ENCODE measurements around the gene TMEM221. TPM values are rescaled to one million over a fixed set of nuclear protein-coding genes. Genes with fewer than 3 reads are reported as not detected.
A peak's percentile ranks its signal among the peaks of the same experiment; 100 is the strongest.

The TMEM221 gene
- total and polyA plus RNA-seq, 9 of the 15 experiments (the other 6 are each of a cell fraction or from before 2014, with no cell fraction given), result 0.06 to 0.35 TPM; not detected in 7

DNA sequence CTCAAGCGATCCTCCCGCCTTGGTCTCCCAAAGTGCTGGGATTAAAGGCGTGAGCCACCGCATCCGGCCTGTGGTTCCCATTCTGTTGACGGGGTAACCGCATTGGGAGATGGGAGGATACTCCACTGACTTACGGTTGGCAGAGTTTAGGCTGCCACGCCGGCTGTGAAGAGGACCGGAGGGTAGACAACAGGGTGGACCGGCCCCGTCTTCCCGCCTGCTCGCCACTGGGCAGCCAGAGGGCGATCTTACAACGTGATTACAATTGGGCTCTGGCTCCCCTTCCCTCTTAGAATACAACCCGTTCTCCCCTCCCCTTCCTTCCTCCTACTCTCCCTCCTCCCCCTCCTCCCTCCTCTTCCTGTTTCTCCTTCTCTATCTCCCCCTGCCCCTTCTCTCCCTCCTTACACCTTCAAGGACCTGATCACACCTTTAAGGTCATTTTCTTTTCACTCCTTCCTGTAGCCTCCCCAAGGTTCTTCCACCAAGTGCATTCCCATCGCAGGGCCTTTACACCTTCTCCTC, 53.5 kb downstream of the TMEM221 start (continued):
- TF ChIP-seq, protein P1, sequence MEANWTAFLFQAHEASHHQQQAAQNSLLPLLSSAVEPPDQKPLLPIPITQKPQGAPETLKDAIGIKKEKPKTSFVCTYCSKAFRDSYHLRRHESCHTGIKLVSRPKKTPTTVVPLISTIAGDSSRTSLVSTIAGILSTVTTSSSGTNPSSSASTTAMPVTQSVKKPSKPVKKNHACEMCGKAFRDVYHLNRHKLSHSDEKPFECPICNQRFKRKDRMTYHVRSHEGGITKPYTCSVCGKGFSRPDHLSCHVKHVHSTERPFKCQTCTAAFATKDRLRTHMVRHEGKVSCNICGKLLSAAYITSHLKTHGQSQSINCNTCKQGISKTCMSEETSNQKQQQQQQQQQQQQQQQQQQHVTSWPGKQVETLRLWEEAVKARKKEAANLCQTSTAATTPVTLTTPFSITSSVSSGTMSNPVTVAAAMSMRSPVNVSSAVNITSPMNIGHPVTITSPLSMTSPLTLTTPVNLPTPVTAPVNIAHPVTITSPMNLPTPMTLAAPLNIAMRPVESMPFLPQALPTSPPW (CRISPR knock-in tag; IDR thresholded peaks at IDR 0.05), result peak; percentile 84
- TF ChIP-seq, protein P2, sequence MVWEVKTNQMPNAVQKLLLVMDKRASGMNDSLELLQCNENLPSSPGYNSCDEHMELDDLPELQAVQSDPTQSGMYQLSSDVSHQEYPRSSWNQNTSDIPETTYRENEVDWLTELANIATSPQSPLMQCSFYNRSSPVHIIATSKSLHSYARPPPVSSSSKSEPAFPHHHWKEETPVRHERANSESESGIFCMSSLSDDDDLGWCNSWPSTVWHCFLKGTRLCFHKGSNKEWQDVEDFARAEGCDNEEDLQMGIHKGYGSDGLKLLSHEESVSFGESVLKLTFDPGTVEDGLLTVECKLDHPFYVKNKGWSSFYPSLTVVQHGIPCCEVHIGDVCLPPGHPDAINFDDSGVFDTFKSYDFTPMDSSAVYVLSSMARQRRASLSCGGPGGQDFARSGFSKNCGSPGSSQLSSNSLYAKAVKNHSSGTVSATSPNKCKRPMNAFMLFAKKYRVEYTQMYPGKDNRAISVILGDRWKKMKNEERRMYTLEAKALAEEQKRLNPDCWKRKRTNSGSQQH (CRISPR knock-in tag; IDR thresholded peaks at IDR 0.05), result peak; percentile 76; the same call in 1 of the 2 replicates
- TF ChIP-seq NR2C2 (CRISPR knock-in tag; IDR thresholded peaks at IDR 0.05) (0 out of 2 replicates have a peak, but pooled peaks have one; percentile 20), NR2C2 (tag; IDR thresholded peaks at IDR 0.05) (no peak), TAL1 (IDR thresholded peaks at IDR 0.05) (no peak), FOXP1 (CRISPR knock-in tag; IDR thresholded peaks at IDR 0.05) (peak; percentile 70; the same call in 1 of the 2 replicates), SRF (CRISPR knock-in tag; IDR thresholded peaks at IDR 0.05) (no peak), MYNN (IDR thresholded peaks at IDR 0.05) (peak; percentile 60), MYNN (CRISPR knock-in tag; IDR thresholded peaks at IDR 0.05) (no peak), CBX3 (IDR thresholded peaks at IDR 0.05; ENCODE audit: borderline replicate concordance in 1 of 2, low read length in 2 of 2) (peak in 1 of 2 experiments; percentile 82; a peak in 1 of 3 replicates), NFYB (IDR thresholded peaks at IDR 0.05; ENCODE audit: extremely low read depth, insufficient read length) (no peak), ZZZ3 (IDR thresholded peaks at IDR 0.05) (no peak), ATF1 (CRISPR knock-in tag; IDR thresholded peaks at IDR 0.05) (no peak), ATF1 (tag; IDR thresholded peaks at IDR 0.05) (peak; percentile 56), SMAD2 (IDR thresholded peaks at IDR 0.05; ENCODE audit: low read depth, low read length) (no peak)
- TF ChIP-seq, protein P3, sequence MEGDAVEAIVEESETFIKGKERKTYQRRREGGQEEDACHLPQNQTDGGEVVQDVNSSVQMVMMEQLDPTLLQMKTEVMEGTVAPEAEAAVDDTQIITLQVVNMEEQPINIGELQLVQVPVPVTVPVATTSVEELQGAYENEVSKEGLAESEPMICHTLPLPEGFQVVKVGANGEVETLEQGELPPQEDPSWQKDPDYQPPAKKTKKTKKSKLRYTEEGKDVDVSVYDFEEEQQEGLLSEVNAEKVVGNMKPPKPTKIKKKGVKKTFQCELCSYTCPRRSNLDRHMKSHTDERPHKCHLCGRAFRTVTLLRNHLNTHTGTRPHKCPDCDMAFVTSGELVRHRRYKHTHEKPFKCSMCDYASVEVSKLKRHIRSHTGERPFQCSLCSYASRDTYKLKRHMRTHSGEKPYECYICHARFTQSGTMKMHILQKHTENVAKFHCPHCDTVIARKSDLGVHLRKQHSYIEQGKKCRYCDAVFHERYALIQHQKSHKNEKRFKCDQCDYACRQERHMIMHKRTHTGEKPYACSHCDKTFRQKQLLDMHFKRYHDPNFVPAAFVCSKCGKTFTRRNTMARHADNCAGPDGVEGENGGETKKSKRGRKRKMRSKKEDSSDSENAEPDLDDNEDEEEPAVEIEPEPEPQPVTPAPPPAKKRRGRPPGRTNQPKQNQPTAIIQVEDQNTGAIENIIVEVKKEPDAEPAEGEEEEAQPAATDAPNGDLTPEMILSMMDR (IDR thresholded peaks at IDR 0.05 in 2 of 3, conservative IDR thresholded peaks at IDR 0.05 in 1 of 3; ENCODE audit: insufficient read depth in 2 of 3, low read depth in 1 of 3, low read length in 3 of 3), result peak; percentile 83 to 88 (median 85)
- TF ChIP-seq, protein P4, sequence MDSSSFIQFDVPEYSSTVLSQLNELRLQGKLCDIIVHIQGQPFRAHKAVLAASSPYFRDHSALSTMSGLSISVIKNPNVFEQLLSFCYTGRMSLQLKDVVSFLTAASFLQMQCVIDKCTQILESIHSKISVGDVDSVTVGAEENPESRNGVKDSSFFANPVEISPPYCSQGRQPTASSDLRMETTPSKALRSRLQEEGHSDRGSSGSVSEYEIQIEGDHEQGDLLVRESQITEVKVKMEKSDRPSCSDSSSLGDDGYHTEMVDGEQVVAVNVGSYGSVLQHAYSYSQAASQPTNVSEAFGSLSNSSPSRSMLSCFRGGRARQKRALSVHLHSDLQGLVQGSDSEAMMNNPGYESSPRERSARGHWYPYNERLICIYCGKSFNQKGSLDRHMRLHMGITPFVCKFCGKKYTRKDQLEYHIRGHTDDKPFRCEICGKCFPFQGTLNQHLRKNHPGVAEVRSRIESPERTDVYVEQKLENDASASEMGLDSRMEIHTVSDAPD (CRISPR knock-in tag; IDR thresholded peaks at IDR 0.05), result no peak
- TF ChIP-seq, protein P5, sequence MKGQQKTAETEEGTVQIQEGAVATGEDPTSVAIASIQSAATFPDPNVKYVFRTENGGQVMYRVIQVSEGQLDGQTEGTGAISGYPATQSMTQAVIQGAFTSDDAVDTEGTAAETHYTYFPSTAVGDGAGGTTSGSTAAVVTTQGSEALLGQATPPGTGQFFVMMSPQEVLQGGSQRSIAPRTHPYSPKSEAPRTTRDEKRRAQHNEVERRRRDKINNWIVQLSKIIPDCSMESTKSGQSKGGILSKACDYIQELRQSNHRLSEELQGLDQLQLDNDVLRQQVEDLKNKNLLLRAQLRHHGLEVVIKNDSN (CRISPR knock-in tag; IDR thresholded peaks at IDR 0.05), result no peak
- TF ChIP-seq, protein P6, sequence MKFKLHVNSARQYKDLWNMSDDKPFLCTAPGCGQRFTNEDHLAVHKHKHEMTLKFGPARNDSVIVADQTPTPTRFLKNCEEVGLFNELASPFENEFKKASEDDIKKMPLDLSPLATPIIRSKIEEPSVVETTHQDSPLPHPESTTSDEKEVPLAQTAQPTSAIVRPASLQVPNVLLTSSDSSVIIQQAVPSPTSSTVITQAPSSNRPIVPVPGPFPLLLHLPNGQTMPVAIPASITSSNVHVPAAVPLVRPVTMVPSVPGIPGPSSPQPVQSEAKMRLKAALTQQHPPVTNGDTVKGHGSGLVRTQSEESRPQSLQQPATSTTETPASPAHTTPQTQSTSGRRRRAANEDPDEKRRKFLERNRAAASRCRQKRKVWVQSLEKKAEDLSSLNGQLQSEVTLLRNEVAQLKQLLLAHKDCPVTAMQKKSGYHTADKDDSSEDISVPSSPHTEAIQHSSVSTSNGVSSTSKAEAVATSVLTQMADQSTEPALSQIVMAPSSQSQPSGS (CRISPR knock-in tag; IDR thresholded peaks at IDR 0.05), result no peak

All from K562 (cell line).